ENCODE data around the gene SLC44A1.

Gene SLC44A1

GRCh38 chr9:105359892-105360291, 115.4 kb downstream of the SLC44A1 start:
- no peak for TF ChIP-seq CTCF (IDR thresholded peaks at IDR 0.05)

GRCh38 chr9:105360344-105360743, 115.9 kb downstream of the SLC44A1 start:
- TF ChIP-seq CTCF (IDR thresholded peaks at IDR 0.05): no peak

GRCh38 chr9:105361873-105362272, 117.4 kb downstream of the SLC44A1 start:
- no peak for TF ChIP-seq CTCF (IDR thresholded peaks at IDR 0.05)

GRCh38 chr9:105362470-105362869, 118.0 kb downstream of the SLC44A1 start:
- no peak for TF ChIP-seq CTCF (IDR thresholded peaks at IDR 0.05)

GRCh38 chr9:105363837-105364236, 119.4 kb downstream of the SLC44A1 start:
- no peak for TF ChIP-seq CTCF (IDR thresholded peaks at IDR 0.05)

- TF ChIP-seq CTCF (IDR thresholded peaks at IDR 0.05): no peak
Measured at GRCh38 chr9:105369911-105370310, 125.5 kb downstream of the SLC44A1 start.

- TF ChIP-seq CTCF (IDR thresholded peaks at IDR 0.05): no peak
Measured at GRCh38 chr9:105373723-105374122, 129.3 kb downstream of the SLC44A1 start.

GRCh38 chr9:105375323-105375722, 130.9 kb downstream of the SLC44A1 start:
- TF ChIP-seq CTCF (IDR thresholded peaks at IDR 0.05): no peak

Data from LNCAP (cell line).